Uterus (tissue), 4 donors: ENCODE results near the gene TOX3. TPM values are rescaled to one million over a fixed set of nuclear protein-coding genes. Genes with fewer than 3 reads are reported as not detected.

Source experiments
- DNase-seq, 2 donors: peaks; one replicate each; pipeline ENCODE4 v3.0.0-alpha.2; 2019 to 2020
- H3K27ac ChIP-seq, 2 donors: fragments of 200-600 bp; sonication (generic); 1 replicate in 1 of 2; 2 replicates in 1 of 2; pipeline ENCODE4 v1.5.1; 2016 to 2018
- H3K27me3 ChIP-seq, 2 donors: fragments of 200-600 bp; sonication (generic); one replicate each; pipeline ENCODE4 v1.5.1; 2018 to 2019; ENCODE audit warnings: control low read depth in 1 of 2
- H3K36me3 ChIP-seq, 2 donors: fragments of 200-600 bp; sonication (generic); one replicate each; pipeline ENCODE4 v1.5.1; 2019; ENCODE audit warnings: control low read depth in 1 of 2
- H3K4me1 ChIP-seq, 2 donors: fragments of 200-600 bp; sonication (generic); one replicate each; pipeline ENCODE4 v1.5.1; 2018 to 2019; ENCODE audit warnings: control low read depth in 1 of 2
- H3K4me3 ChIP-seq, 2 donors: fragments of 200-600 bp; sonication (generic); 1 replicate in 1 of 2; 2 replicates in 1 of 2; pipeline ENCODE4 v1.5.1; 2018 to 2019; ENCODE audit warnings: mild to moderate bottlenecking in 1 of 2
- H3K9me3 ChIP-seq, 2 donors: fragments of 200-600 bp; sonication (generic); one replicate each; pipeline ENCODE4 v1.5.1; 2019; ENCODE audit warnings: control low read depth in 1 of 2
- CTCF ChIP-seq, 4 experiments: fragments of 200-600 bp in 2 of 4; fragments of 450-650 bp in 2 of 4; sonication (generic) in 2 of 4; IDR thresholded peaks; one replicate each; pipeline ENCODE4 v1.5.1; 2016 to 2019; ENCODE audit warnings: antibody characterized with exemption in 4 of 4, mild to moderate bottlenecking in 2 of 4, moderate library complexity in 1 of 4
- POLR2A ChIP-seq, 2 donors: fragments of 450-650 bp; IDR thresholded peaks; one replicate each; pipeline ENCODE4 v1.6.1; 2016; ENCODE audit warnings: antibody characterized with exemption in 2 of 2, mild to moderate bottlenecking in 1 of 2, moderate library complexity in 1 of 2
- intact Hi-C: fragments of 100-400 bp; cut with DNase I; formaldehyde crosslinking; loops from one replicate; pipeline ENCODE4 v1.15.1; 2023; ENCODE audit warnings: low total_unique reads
- total RNA-seq, 4 donors: library from RNA; depleted of rRNA in 3 of 4; stranded (reverse); fragments of >200 nt in 3 of 4; gene quantifications; one replicate each; pipeline versions ENCODE4 v1.1.0 to v1.2.4, GENCODE V29; 2014 to 2023
- donor health status: DM: yes; HTN: yes; CAD: no.

TOX3 gene
- total RNA-seq, 4 donors from 2014 or later: 0.55 to 1.2 TPM; not detected in 2

GRCh38 chr16:52469091-52469490 is 77.9 kb downstream of the TOX3 start:
- Histone ChIP-seq H3K4me1 (no peaks in the 10 kb centered on the region), H3K4me3 (no peak overlapping the region), H3K9me3 (no peaks in the 10 kb centered on the region), H3K36me3 (no peaks in the 10 kb centered on the region), H3K27me3 (no peaks in the 10 kb centered on the region), H3K27ac (no peak overlapping the region)
- intact Hi-C loops: no loop called here
- TF ChIP-seq POLR2A (IDR thresholded peaks at IDR 0.05) (no peak), CTCF (IDR thresholded peaks at IDR 0.05) (no peak)
- no peak for DNase-seq

- Histone ChIP-seq H3K27me3 (no peaks in the 10 kb centered on the region), H3K27ac (no peak overlapping the region), H3K4me3 (no peak overlapping the region), H3K4me1 (no peaks in the 10 kb centered on the region), H3K9me3 (no peaks in the 10 kb centered on the region), H3K36me3 (no peaks in the 10 kb centered on the region)
- intact Hi-C loops: no loop called here
- no peak for TF ChIP-seq POLR2A (IDR thresholded peaks at IDR 0.05)
- no peak for TF ChIP-seq CTCF (IDR thresholded peaks at IDR 0.05)
- DNase-seq: no peak
Observed at GRCh38 chr16:52467753-52468152, 79.2 kb downstream of the TOX3 start.

DNA sequence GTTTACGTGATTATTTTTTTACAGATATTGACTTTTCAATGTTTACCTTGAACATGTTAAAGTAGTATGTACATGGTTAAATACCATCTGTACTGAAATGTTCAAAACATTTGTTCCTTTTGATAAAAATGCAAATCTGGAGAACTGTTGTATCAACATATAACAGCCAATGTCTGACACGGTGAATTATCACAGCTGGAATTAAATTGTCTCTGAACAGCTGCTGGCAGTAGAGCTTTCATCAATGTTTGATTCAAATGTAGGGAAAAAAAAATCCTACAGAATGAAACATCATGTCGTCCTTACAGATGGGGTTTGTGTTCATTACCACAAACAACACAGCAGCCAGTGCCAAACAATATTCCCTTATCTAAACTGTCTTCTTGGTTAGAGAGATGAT is 79.9 kb downstream of the TOX3 start:
- Histone ChIP-seq H3K9me3 (no peaks in the 10 kb centered on the region), H3K36me3 (no peaks in the 10 kb centered on the region), H3K27ac (no peak overlapping the region), H3K4me1 (no peaks in the 10 kb centered on the region), H3K27me3 (no peaks in the 10 kb centered on the region), H3K4me3 (no peak overlapping the region)
- intact Hi-C loops: no loop called here
- no peak for TF ChIP-seq POLR2A (IDR thresholded peaks at IDR 0.05)
- TF ChIP-seq CTCF (IDR thresholded peaks at IDR 0.05): no peak
- DNase-seq: no peak

- Histone ChIP-seq H3K27ac (no peak overlapping the region), H3K4me3 (no peak overlapping the region), H3K9me3 (no peaks in the 10 kb centered on the region), H3K4me1 (no peaks in the 10 kb centered on the region), H3K36me3 (no peaks in the 10 kb centered on the region), H3K27me3 (no peaks in the 10 kb centered on the region)
- TF ChIP-seq CTCF (IDR thresholded peaks at IDR 0.05) (no peak), POLR2A (IDR thresholded peaks at IDR 0.05) (no peak)
- intact Hi-C loops: no loop called here
- DNase-seq: no peak
Observed at GRCh38 chr16:52465711-52466267, 81.2 kb downstream of the TOX3 start.

DNA sequence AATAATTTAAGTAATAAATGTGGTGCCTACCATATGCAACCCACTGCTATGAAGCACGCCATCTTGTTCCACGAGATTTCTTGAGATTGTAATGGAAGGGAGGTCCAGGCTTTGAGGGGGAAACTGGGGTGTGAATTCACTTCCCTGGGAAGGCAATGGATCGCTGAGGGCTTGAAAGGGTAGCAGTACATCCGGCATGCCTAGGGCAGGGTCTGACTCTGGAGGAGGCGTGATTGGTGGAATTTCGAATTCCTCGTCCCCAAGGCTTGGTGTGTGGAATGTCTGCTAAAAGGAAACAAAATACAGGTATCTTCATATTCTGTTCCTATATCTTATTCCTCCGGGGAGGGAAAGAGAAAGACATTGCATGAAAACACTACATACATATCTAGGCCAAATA is 83.0 kb downstream of the TOX3 start:
- Histone ChIP-seq H3K4me3 (no peak overlapping the region), H3K4me1 (no peaks in the 10 kb centered on the region), H3K9me3 (no peaks in the 10 kb centered on the region), H3K27me3 (no peaks in the 10 kb centered on the region), H3K36me3 (no peaks in the 10 kb centered on the region), H3K27ac (no peak overlapping the region)
- intact Hi-C loops: no loop called here
- no peak for DNase-seq
- no peak for TF ChIP-seq CTCF (IDR thresholded peaks at IDR 0.05)
- no peak for TF ChIP-seq POLR2A (IDR thresholded peaks at IDR 0.05)
